HepG2 (cell line): Measurements from ENCODE around the gene ACTR6. TPM values are rescaled to one million over a fixed set of nuclear protein-coding genes. Genes with fewer than 3 reads are reported as not detected.

ENCODE experiments used
- AGO2 ChIP-seq: fragments of 200-400 bp; formaldehyde crosslinking; optimal IDR thresholded peaks from 2 replicates; pipeline ENCODE3; 2017; ENCODE audit warnings: mild to moderate bottlenecking, low read depth, low read length, moderate library complexity
- HNRNPL ChIP-seq: fragments of 200-400 bp; formaldehyde crosslinking; IDR thresholded peaks from 2 replicates; pipeline ENCODE4 v1.6.1; 2017; ENCODE audit warnings: mild to moderate bottlenecking, low read depth, low read length
- KAT7 ChIP-seq: IDR thresholded peaks from 2 replicates; pipeline ENCODE4 v1.6.1; 2018; ENCODE audit warnings: borderline replicate concordance, missing compliant biosample characterization
- MLXIP ChIP-seq: sonication (generic); formaldehyde crosslinking; IDR thresholded peaks from 2 replicates; pipeline ENCODE4 v1.9.0; 2021; ENCODE audit warnings: missing genetic modification reagents, borderline replicate concordance
- SRSF4 ChIP-seq: fragments of 200-400 bp; formaldehyde crosslinking; IDR thresholded peaks from one replicate; pipeline ENCODE4 v1.6.1; 2018; ENCODE audit warnings: mild to moderate bottlenecking, low read depth, low read length, moderate library complexity; ENCODE audit not compliant: poor library complexity, severe bottlenecking
- ZNF10 ChIP-seq: sonication (generic); formaldehyde crosslinking; IDR thresholded peaks from 2 replicates; pipeline ENCODE4 v1.4.0; 2020; ENCODE audit warnings: mild to moderate bottlenecking, low read depth, missing genetic modification reagents, borderline replicate concordance
- ZNF407 ChIP-seq: sonication (generic); formaldehyde crosslinking; IDR thresholded peaks from one replicate; pipeline ENCODE4 v1.5.1; 2020; ENCODE audit warnings: mild to moderate bottlenecking, missing genetic modification reagents; ENCODE audit errors: not compliant biosample characterization
- polyA plus RNA-seq, 8 experiments: library from polyadenylated mRNA; depleted of rRNA in 3 of 8; stranded (reverse) in 7 of 8; unstranded in 1 of 8; fragments of >200 nt; fragmentation: Illumina TruSeq in 4 of 8; extraction: Trizol in 4 of 8; gene quantifications; 2 replicates each; pipeline versions ENCODE4 v1.2.1 to v1.2.3, GENCODE V29; 2011 to 2016; ENCODE audit warnings: low read depth in 4 of 8, missing spikeins in 1 of 8, mixed read lengths in 1 of 8; ENCODE audit not compliant: insufficient read depth in 1 of 8
- total RNA-seq, 5 experiments: library from RNA; depleted of rRNA; stranded (reverse); fragments of >200 nt; fragmentation: Illumina TruSeq; extraction: Trizol; gene quantifications; 2 replicates each; pipeline ENCODE4 v1.2.3, GENCODE V29; 2016; ENCODE audit warnings: low read depth in 1 of 5

ACTR6 gene
- total and polyA plus RNA-seq, 2 of the 13 experiments (the other 11 are each of a cell fraction or from before 2014, with no cell fraction given): 12.9 to 22.4 TPM

GRCh38 chr12:100267603-100268281, 67.1 kb downstream of the ACTR6 start (continued):
- TF ChIP-seq ZNF10: no peak
- 0 out of 2 replicates have a peak, but pooled peaks have one; percentile 27 for TF ChIP-seq KAT7 (CRISPR knock-in tag)
- TF ChIP-seq HNRNPL: no peak
- no peak for TF ChIP-seq SRSF4
- TF ChIP-seq MLXIP (CRISPR knock-in tag): no peak
- TF ChIP-seq AGO2: peak; percentile 60
- peak; percentile 71 for TF ChIP-seq ZNF407 (CRISPR knock-in tag)
